Thyroid gland (tissue), 4 donors: Measurements from ENCODE around the gene BACH2.

ENCODE experiments used
- POLR2A ChIP-seq, 2 donors: fragments of 450-650 bp; IDR thresholded peaks; one replicate each; pipeline ENCODE4 v1.6.1; 2017; ENCODE audit warnings: antibody characterized with exemption in 2 of 2, mild to moderate bottlenecking in 2 of 2, moderate library complexity in 1 of 2
- TF ChIP-seq, protein P1 (sequence below), 6 experiments: fragments of 200-600 bp in 3 of 6; fragments of 450-650 bp in 3 of 6; sonication (generic) in 3 of 6; IDR thresholded peaks; one replicate each; pipeline ENCODE4 v1.5.1; 2016 to 2019; ENCODE audit warnings: antibody characterized with exemption in 6 of 6, mild to moderate bottlenecking in 2 of 6, inconsistent platforms in 1 of 6, moderate library complexity in 1 of 6

GRCh38 chr6:89941763-89942497 is 354.7 kb downstream of the BACH2 start:
- TF ChIP-seq, protein P1, sequence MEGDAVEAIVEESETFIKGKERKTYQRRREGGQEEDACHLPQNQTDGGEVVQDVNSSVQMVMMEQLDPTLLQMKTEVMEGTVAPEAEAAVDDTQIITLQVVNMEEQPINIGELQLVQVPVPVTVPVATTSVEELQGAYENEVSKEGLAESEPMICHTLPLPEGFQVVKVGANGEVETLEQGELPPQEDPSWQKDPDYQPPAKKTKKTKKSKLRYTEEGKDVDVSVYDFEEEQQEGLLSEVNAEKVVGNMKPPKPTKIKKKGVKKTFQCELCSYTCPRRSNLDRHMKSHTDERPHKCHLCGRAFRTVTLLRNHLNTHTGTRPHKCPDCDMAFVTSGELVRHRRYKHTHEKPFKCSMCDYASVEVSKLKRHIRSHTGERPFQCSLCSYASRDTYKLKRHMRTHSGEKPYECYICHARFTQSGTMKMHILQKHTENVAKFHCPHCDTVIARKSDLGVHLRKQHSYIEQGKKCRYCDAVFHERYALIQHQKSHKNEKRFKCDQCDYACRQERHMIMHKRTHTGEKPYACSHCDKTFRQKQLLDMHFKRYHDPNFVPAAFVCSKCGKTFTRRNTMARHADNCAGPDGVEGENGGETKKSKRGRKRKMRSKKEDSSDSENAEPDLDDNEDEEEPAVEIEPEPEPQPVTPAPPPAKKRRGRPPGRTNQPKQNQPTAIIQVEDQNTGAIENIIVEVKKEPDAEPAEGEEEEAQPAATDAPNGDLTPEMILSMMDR (IDR thresholded peaks at IDR 0.05): no peak
- no peak for TF ChIP-seq POLR2A (IDR thresholded peaks at IDR 0.05)
